PFSK-1 (cell line): ENCODE results near the gene DNAJA3. TPM values are rescaled to one million over a fixed set of nuclear protein-coding genes. Genes with fewer than 3 reads are reported as not detected.
A peak's percentile ranks its signal among the peaks of the same experiment; 100 is the strongest.

Experiments
- FOXP2 ChIP-seq: optimal IDR thresholded peaks from 2 replicates; pipeline ENCODE3; 2011; ENCODE audit warnings: borderline replicate concordance, control low read depth, inconsistent platforms; ENCODE audit not compliant: insufficient read depth; ENCODE audit errors: extremely low read length, extremely low read depth
- POLR2AphosphoS5 ChIP-seq: IDR thresholded peaks from 2 replicates; pipeline ENCODE4 v1.6.1; 2012; ENCODE audit warnings: low read depth, mild to moderate bottlenecking, control low read depth, low read length, moderate library complexity
- REST ChIP-seq, 2 experiments: IDR thresholded peaks; 2 replicates each; pipeline versions ENCODE4 v1.6.1 to v1.8.0; 2011 to 2012; ENCODE audit warnings: low read depth in 2 of 2, low read length in 2 of 2, control low read depth in 1 of 2, inconsistent platforms in 1 of 2, mild to moderate bottlenecking in 1 of 2, moderate library complexity in 1 of 2; ENCODE audit not compliant: insufficient read depth in 1 of 2
- SIN3A ChIP-seq: IDR thresholded peaks from 2 replicates; pipeline ENCODE4 v1.6.1; 2012; ENCODE audit warnings: mild to moderate bottlenecking, low read length, moderate library complexity, borderline replicate concordance; ENCODE audit not compliant: insufficient read depth
- TAF1 ChIP-seq: IDR thresholded peaks from 2 replicates; pipeline ENCODE4 v1.6.1; 2012; ENCODE audit warnings: low read length, control low read depth, borderline replicate concordance; ENCODE audit not compliant: insufficient read depth
- polyA plus RNA-seq: library from polyadenylated mRNA; unstranded; fragments of >200 nt; gene quantifications from one replicate; pipeline ENCODE4 v1.2.1, GENCODE V29; 2012; ENCODE audit warnings: low read depth, missing spikeins; ENCODE audit not compliant: insufficient read length

Gene DNAJA3
- 152 TPM for polyA plus RNA-seq

DNA sequence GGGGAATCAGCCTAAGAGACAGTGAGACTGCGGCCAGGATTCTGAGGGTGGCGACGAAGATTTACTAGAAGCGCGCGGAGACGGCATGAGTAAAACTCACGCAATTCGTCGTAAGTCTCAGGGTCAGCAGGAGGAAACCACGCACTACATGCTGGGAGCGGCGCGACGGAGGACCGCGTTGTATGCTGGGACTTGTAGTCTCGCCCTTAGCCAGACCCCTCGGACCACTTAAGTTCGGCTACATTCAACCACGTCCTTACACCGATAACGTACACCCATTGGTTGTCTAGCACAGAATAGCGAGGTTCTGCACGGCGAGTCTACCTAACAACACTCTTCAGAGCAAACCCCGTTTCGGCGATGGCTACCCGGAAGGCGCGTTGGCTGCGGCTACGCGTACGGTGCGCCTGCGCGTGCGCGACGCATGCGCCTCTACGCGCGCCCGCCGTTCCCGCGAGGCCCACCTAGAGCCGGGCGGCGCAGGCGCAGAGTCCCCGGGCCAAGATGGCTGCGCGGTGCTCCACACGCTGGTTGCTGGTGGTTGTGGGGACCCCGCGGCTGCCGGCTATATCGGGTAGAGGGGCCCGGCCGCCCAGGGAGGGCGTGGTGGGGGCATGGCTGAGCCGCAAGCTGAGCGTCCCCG, at the start of gene DNAJA3:
TSS of gene DNAJA3 (plus strand) at position 491 of the 643 bp plus-strand sequence. CDS start at position 505, 14 bp downstream.
- TF ChIP-seq REST (IDR thresholded peaks at IDR 0.05; ENCODE audit: insufficient read depth in 1 of 2, low read depth in 2 of 2, low read length in 2 of 2) (0 out of 4 replicates have a peak, but pooled peaks of 1 of the 2 experiments have one; percentile 20), SIN3A (peak; percentile 72; the same call in 1 of the 2 replicates), FOXP2 (no peak), TAF1 (peak; percentile 95), POLR2AphosphoS5 (peak; percentile 96)

GRCh38 chr16:4376126-4376892, 49.4 kb upstream of the DNAJA3 start:
- TF ChIP-seq TAF1 (no peak), FOXP2 (no peak), POLR2AphosphoS5 (no peak), SIN3A (no peak), REST (IDR thresholded peaks at IDR 0.05; ENCODE audit: insufficient read depth in 1 of 2, low read depth in 2 of 2, low read length in 2 of 2) (no peak)

DNA sequence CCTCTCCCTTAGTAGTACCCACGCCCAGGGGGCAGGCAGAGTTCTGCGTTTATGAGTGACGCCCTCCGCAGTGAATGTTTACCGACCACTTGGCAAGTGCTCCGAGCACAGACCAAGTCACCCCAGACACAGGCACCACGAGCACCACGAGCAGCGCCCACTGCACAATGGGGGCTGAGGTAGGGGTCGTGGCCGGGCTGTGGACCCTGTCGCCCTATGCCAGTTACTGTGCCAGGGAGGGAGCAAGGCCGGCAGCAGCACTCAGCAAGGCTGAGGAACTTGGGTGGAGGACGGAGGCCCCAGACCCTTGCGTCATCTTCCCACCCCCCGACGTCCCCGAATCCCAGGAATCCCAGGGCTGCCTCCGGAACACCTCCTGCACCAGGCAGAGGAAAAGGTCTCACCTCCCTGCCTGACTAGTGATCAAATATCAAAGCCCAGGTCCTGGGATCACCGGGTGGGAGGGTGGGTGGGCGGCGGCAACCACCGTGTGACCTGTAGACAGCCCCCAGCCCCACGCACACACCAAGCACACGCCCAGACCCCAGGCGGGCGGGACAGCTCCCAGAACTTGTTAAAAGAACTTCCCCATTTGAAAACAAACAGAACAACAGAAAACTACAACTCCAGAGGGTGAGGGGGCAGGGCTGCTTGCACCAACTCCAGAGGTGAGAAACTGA, 48.6 kb upstream of the DNAJA3 start:
- TF ChIP-seq SIN3A (no peak), FOXP2 (no peak), TAF1 (no peak), REST (IDR thresholded peaks at IDR 0.05; ENCODE audit: insufficient read depth in 1 of 2, low read depth in 2 of 2, low read length in 2 of 2) (no peak), POLR2AphosphoS5 (no peak)

DNA sequence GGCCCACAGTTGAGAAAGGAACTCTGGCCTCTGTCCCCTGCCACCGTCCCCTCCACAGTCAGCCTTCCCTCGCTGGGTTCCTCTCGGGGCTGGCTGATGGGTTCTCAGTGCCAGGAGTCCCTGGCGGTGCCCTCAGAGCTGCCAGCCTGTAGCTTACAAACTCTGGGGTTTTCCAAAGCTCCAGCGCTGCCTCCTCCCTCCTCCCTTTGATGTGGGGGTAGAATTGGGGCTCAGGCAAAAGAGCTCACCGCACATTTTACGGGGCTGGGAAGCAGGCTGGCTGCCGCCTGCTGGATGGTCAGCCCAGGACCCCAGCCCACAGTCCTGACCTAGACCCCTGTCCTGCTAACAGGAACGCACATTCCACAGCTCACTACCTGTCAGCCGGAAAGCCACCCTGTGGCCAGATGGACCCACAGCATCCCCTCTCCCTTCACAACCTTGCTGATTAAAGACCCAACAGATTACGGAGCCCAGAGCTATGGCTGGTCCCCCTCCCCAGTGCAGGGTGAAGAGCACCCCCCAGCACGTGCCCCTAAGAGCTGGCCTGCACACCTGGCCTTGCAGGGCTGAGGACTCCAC, 48.0 kb upstream of the DNAJA3 start:
- no peak for TF ChIP-seq POLR2AphosphoS5
- TF ChIP-seq FOXP2 = no peak
- TF ChIP-seq SIN3A = no peak
- TF ChIP-seq TAF1 = no peak
- TF ChIP-seq REST (IDR thresholded peaks at IDR 0.05; ENCODE audit: insufficient read depth in 1 of 2, low read depth in 2 of 2, low read length in 2 of 2) = no peak
